NCI-H187 (cell line): ENCODE measurements around the gene SFXN5.

Experiments
- DNase-seq, 2 experiments: peaks; one replicate each; lab custom pipeline; 2025; lab: John Stamatoyannopoulos, UW

The SFXN5 gene

GRCh38 chr2:73018188-73018825 is 53.2 kb downstream of the SFXN5 start:
- DNase-seq, result no peak

- DNase-seq, result no peak
These were observed 57.6 kb downstream of the SFXN5 start for GRCh38 chr2:73013936-73014335.

- no peak for DNase-seq
These were observed 62.2 kb downstream of the SFXN5 start for GRCh38 chr2:73009177-73009839.

GRCh38 chr2:73008766-73009135 is 62.8 kb downstream of the SFXN5 start:
- no peak for DNase-seq

GRCh38 chr2:73007991-73008765 is 63.3 kb downstream of the SFXN5 start:
- no peak for DNase-seq

GRCh38 chr2:73006969-73007710 is 64.4 kb downstream of the SFXN5 start:
- no peak for DNase-seq

- no peak for DNase-seq
These were observed 66.5 kb downstream of the SFXN5 start for GRCh38 chr2:73004889-73005596.

GRCh38 chr2:73004466-73004865 is 67.0 kb downstream of the SFXN5 start:
- no peak for DNase-seq

- DNase-seq, result no peak
These were observed 68.5 kb downstream of the SFXN5 start for GRCh38 chr2:73003027-73003426.

- DNase-seq, result no peak
These were observed 70.5 kb downstream of the SFXN5 start for GRCh38 chr2:73000808-73001570.

- no peak for DNase-seq
These were observed 71.5 kb downstream of the SFXN5 start for GRCh38 chr2:72999729-73000725.

GRCh38 chr2:72998724-72999123 is 72.8 kb downstream of the SFXN5 start:
- no peak for DNase-seq

- no peak for DNase-seq
These were observed 73.3 kb downstream of the SFXN5 start for GRCh38 chr2:72998234-72998651.

GRCh38 chr2:72996117-72996502 is 75.4 kb downstream of the SFXN5 start:
- DNase-seq, result no peak

- no peak for DNase-seq
These were observed 75.9 kb downstream of the SFXN5 start for GRCh38 chr2:72995430-72996116.

GRCh38 chr2:72994991-72995380 is 76.5 kb downstream of the SFXN5 start:
- DNase-seq, result no peak

- no peak for DNase-seq
These were observed 77.1 kb downstream of the SFXN5 start for GRCh38 chr2:72994282-72994990.

GRCh38 chr2:72993933-72994280 is 77.6 kb downstream of the SFXN5 start:
- no peak for DNase-seq
